HCT116 (cell line): ENCODE data around the gene HIF1A. TPM values are rescaled to one million over a fixed set of nuclear protein-coding genes. Genes with fewer than 3 reads are reported as not detected.

Source experiments
- ATAC-seq: fragments of 200-7000 bp; cut with Tn5 transposase; 2 replicates; pipeline ENCODE4 v1.9.1; 2020; ENCODE audit warnings: mild to moderate bottlenecking, moderate library complexity
- BruUV-seq: library from RNA; stranded (reverse); fragments of 400-500 nt; replicated peaks from 2 replicates; lab custom pipeline; 2021; lab: Mats Ljungman, UMichigan
- CTCF ChIA-PET: fragments of 300-600 bp; sonication (Branson Sonifier 250); formaldehyde crosslinking; loops from one replicate; lab custom pipeline; 2021; ENCODE audit warnings: antibody characterized with exemption; lab: Charles Lee
- POLR2A ChIA-PET: fragments of 300-600, 350-600 bp; sonication (Branson Sonifier 250); formaldehyde crosslinking; loops from one replicate; lab custom pipeline; 2021; ENCODE audit warnings: antibody characterized with exemption; lab: Charles Lee
- RAD21 ChIA-PET, 2 experiments: fragments of 300-600 bp; sonication (Branson Sonifier 250); formaldehyde crosslinking; loops; one replicate each; lab custom pipeline; 2023; ENCODE audit warnings: low total read pairs in 2 of 2; ENCODE audit not compliant: uncharacterized antibody in 2 of 2, unreplicated experiment in 2 of 2, low non-redundant PET in 1 of 2; lab: Charles Lee
- DNase-seq: peaks from one replicate; pipeline ENCODE4 v3.0.0-alpha.2; 2010; ENCODE audit warnings: low read depth, low spot score
- H2AFZ ChIP-seq: fragments of 200-600 bp; shearing (Covaris generic), sonication (generic); 2 replicates; pipeline ENCODE4 v1.6.1; 2017; ENCODE audit warnings: low read depth, mixed run types, mixed read lengths, antibody characterized with exemption, low read length; ENCODE audit not compliant: poor library complexity, severe bottlenecking
- H3K27ac ChIP-seq: 2 replicates; pipeline ENCODE4 v1.5.1; 2012; ENCODE audit warnings: low read depth, low read length
- H3K27me3 ChIP-seq: fragments of 200-600 bp; sonication (generic); 2 replicates; pipeline ENCODE4 v1.6.1; 2016; ENCODE audit warnings: mixed run types, low read length, mixed read lengths; ENCODE audit not compliant: insufficient read depth
- H3K36me3 ChIP-seq, 2 experiments: fragments of 200-500 bp in 1 of 2; fragments of 200-600 bp in 1 of 2; sonication (Bioruptor generic) in 1 of 2; sonication (generic) in 1 of 2; 2 replicates each; pipeline versions ENCODE4 v1.5.1 to v1.6.1; 2014 to 2016; ENCODE audit warnings: low read length in 2 of 2, inconsistent platforms in 1 of 2, mixed read lengths in 1 of 2, mixed run types in 1 of 2; ENCODE audit not compliant: insufficient read depth in 2 of 2, control insufficient read depth in 1 of 2
- H3K4me1 ChIP-seq, 2 experiments: fragments of 200-600 bp in 1 of 2; sonication (generic) in 1 of 2; 2 replicates each; pipeline versions ENCODE4 v1.5.1 to v1.6.1; 2012 to 2017; ENCODE audit warnings: low read length in 2 of 2, inconsistent platforms in 1 of 2, mild to moderate bottlenecking in 1 of 2, mixed read lengths in 1 of 2, mixed run types in 1 of 2, moderate library complexity in 1 of 2; ENCODE audit not compliant: insufficient read depth in 2 of 2, control insufficient read depth in 1 of 2
- H3K4me2 ChIP-seq: fragments of 200-600 bp; sonication (generic); 2 replicates; pipeline ENCODE4 v1.6.1; 2017; ENCODE audit warnings: mixed run types, low read length, mixed read lengths
- H3K4me3 ChIP-seq, 2 experiments: fragments of 200-600 bp in 1 of 2; sonication (generic) in 1 of 2; replicated peaks in 1 of 2; 2 replicates each; pipeline ENCODE4 v1.5.1; 2011 to 2016; ENCODE audit warnings: low read length in 2 of 2, control low read depth in 1 of 2, low read depth in 1 of 2, mild to moderate bottlenecking in 1 of 2, mixed read lengths in 1 of 2, mixed run types in 1 of 2
- H3K79me2 ChIP-seq: fragments of 200-600 bp; sonication (generic); 2 replicates; pipeline ENCODE4 v1.6.1; 2017; ENCODE audit warnings: mild to moderate bottlenecking, mixed run types, low read length, moderate library complexity, mixed read lengths; ENCODE audit not compliant: insufficient read depth
- H3K9ac ChIP-seq: fragments of 200-600 bp; sonication (generic); 2 replicates; pipeline ENCODE4 v1.6.1; 2016; ENCODE audit warnings: low read length, mixed read lengths
- H3K9me2 ChIP-seq: fragments of 200-600 bp; sonication (generic), shearing (Covaris generic); 2 replicates; pipeline ENCODE4 v1.6.1; 2017; ENCODE audit warnings: mixed run types, mild to moderate bottlenecking, moderate library complexity; ENCODE audit not compliant: insufficient read depth
- H3K9me3 ChIP-seq, 2 experiments: fragments of 200-500 bp in 1 of 2; fragments of 200-600 bp in 1 of 2; sonication (Bioruptor generic) in 1 of 2; sonication (generic) in 1 of 2; 2 replicates each; pipeline ENCODE4 v1.6.1; 2014 to 2017; ENCODE audit warnings: low read length in 2 of 2, mixed read lengths in 2 of 2, inconsistent platforms in 1 of 2, low read depth in 1 of 2, mild to moderate bottlenecking in 1 of 2, mixed run types in 1 of 2, moderate library complexity in 1 of 2; ENCODE audit not compliant: control insufficient read depth in 1 of 2, insufficient read depth in 1 of 2
- H4K20me1 ChIP-seq: fragments of 200-600 bp; sonication (generic), shearing (Covaris generic); 2 replicates; pipeline ENCODE4 v1.6.1; 2017; ENCODE audit warnings: mixed run types, mild to moderate bottlenecking, moderate library complexity; ENCODE audit not compliant: insufficient read depth
- ATF3 ChIP-seq: IDR thresholded peaks from 2 replicates; pipeline ENCODE4 v1.6.1; 2012
- ELF1 ChIP-seq: IDR thresholded peaks from 2 replicates; pipeline ENCODE4 v1.6.1; 2012; ENCODE audit warnings: low read depth, borderline replicate concordance
- EZH2 ChIP-seq: fragments of 200-600 bp; sonication (generic); IDR thresholded peaks from 2 replicates; pipeline ENCODE4 v1.6.1; 2017; ENCODE audit warnings: antibody characterized with exemption, mixed run types
- FOSL1 ChIP-seq: IDR thresholded peaks from 2 replicates; pipeline ENCODE4 v1.6.1; 2012; ENCODE audit warnings: low read depth
- RAD21 ChIP-seq: IDR thresholded peaks from 2 replicates; pipeline ENCODE4 v1.6.1; 2012; ENCODE audit warnings: low read depth, mild to moderate bottlenecking
- REST ChIP-seq: IDR thresholded peaks from 2 replicates; pipeline ENCODE4 v1.6.1; 2012; ENCODE audit warnings: low read depth
- SRF ChIP-seq: IDR thresholded peaks from 2 replicates; pipeline ENCODE4 v1.6.1; 2012; ENCODE audit warnings: low read depth
- TCF7L2 ChIP-seq: IDR thresholded peaks from 2 replicates; pipeline ENCODE4 v1.7.0; 2011; ENCODE audit warnings: borderline replicate concordance, inconsistent platforms; ENCODE audit not compliant: insufficient read depth, insufficient read length; ENCODE audit errors: extremely low read depth
- YY1 ChIP-seq: IDR thresholded peaks from 2 replicates; pipeline ENCODE4 v1.6.1; 2011; ENCODE audit warnings: low read length, low read depth, moderate library complexity, mild to moderate bottlenecking; ENCODE audit not compliant: insufficient replicate concordance; ENCODE audit errors: extremely low read depth
- ZFX ChIP-seq: fragments of 450-650 bp; IDR thresholded peaks from 2 replicates; pipeline ENCODE4 v1.6.1; 2017
- ZNF274 ChIP-seq: fragments of 200-500 bp; sonication (Bioruptor generic); IDR thresholded peaks from 2 replicates; pipeline ENCODE4 v1.6.1; 2014; ENCODE audit warnings: mild to moderate bottlenecking, low read depth, low read length, inconsistent platforms
- intact Hi-C: fragments of 100-400 bp; cut with micrococcal nuclease; formaldehyde crosslinking; loops from 2 replicates; pipeline ENCODE4 v1.10.0; 2022
- total RNA-seq: library from RNA; stranded (reverse); gene quantifications from one replicate; pipeline ENCODE4 v1.2.1, GENCODE V29; 2021; ENCODE audit not compliant: unreplicated experiment
- TF ChIP-seq, protein P1 (sequence below): IDR thresholded peaks from 2 replicates; pipeline ENCODE4 v1.6.1; 2012
- TF ChIP-seq, protein P2 (sequence below): IDR thresholded peaks from 2 replicates; pipeline ENCODE4 v1.6.1; 2011; ENCODE audit warnings: mild to moderate bottlenecking, low read length, moderate library complexity; ENCODE audit not compliant: insufficient replicate concordance; ENCODE audit errors: extremely low read depth

Gene HIF1A
- total RNA-seq, 1 experiment from 2014 or later: 113 TPM

- BruUV-seq: no TSS peak
- CTCF ChIA-PET: no interaction called here
- DNase-seq: no peak
Measured at GRCh38 chr14:61737915-61738314, 42.6 kb downstream of the HIF1A start.

GRCh38 chr14:61739133-61739532 is 43.8 kb downstream of the HIF1A start:
- Histone ChIP-seq H2AFZ (no peak overlapping the region), H3K36me3 (peaks cover 49 to 60% of the 10 kb centered on the region in 2 experiments), H3K79me2 (peaks cover 49% of the 10 kb centered on the region), H3K9ac (no peak overlapping the region), H3K27me3 (no peaks in the 10 kb centered on the region), H3K4me1 (no peaks in the 10 kb centered on the region), H3K9me2 (no peaks in the 10 kb centered on the region), H3K9me3 (no peaks in the 10 kb centered on the region), H3K4me2 (no peak overlapping the region), H3K27ac (no peak overlapping the region), H3K4me3 (no peak overlapping the region), H4K20me1 (peaks cover 7% of the 10 kb centered on the region)
- intact Hi-C loops: loop anchor here (10.0 kb wide), 1 partner anchor 96 kb away; no protein-coding TSS in a partner anchor
- POLR2A ChIA-PET: no interaction called here
- BruUV-seq: TSS peak; percentile 15
- CTCF ChIA-PET: interaction anchor here (1.7 kb wide), 1 partner anchor 99 kb away, joined by 4 read pairs; no protein-coding TSS in a partner anchor
- RAD21 ChIA-PET: no interaction called here
- DNase-seq: no peak
- no peak for ATAC-seq
- TF ChIP-seq ZNF274: no peak
- no peak for TF ChIP-seq RAD21
- TF ChIP-seq, protein P1, sequence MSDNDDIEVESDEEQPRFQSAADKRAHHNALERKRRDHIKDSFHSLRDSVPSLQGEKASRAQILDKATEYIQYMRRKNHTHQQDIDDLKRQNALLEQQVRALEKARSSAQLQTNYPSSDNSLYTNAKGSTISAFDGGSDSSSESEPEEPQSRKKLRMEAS: no peak
- no peak for TF ChIP-seq REST
- TF ChIP-seq ZFX: no peak
- TF ChIP-seq FOSL1: no peak
- TF ChIP-seq, protein P2, sequence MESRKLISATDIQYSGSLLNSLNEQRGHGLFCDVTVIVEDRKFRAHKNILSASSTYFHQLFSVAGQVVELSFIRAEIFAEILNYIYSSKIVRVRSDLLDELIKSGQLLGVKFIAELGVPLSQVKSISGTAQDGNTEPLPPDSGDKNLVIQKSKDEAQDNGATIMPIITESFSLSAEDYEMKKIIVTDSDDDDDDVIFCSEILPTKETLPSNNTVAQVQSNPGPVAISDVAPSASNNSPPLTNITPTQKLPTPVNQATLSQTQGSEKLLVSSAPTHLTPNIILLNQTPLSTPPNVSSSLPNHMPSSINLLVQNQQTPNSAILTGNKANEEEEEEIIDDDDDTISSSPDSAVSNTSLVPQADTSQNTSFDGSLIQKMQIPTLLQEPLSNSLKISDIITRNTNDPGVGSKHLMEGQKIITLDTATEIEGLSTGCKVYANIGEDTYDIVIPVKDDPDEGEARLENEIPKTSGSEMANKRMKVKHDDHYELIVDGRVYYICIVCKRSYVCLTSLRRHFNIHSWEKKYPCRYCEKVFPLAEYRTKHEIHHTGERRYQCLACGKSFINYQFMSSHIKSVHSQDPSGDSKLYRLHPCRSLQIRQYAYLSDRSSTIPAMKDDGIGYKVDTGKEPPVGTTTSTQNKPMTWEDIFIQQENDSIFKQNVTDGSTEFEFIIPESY: no peak
- TF ChIP-seq EZH2: no peak
- TF ChIP-seq ATF3: no peak

More at GRCh38 chr14:61737915-61738314, 42.6 kb downstream of the HIF1A start:
- TF ChIP-seq YY1 (no peak), TCF7L2 (no peak), ATF3 (no peak), ELF1 (no peak), SRF (no peak), ZNF274 (no peak)
- TF ChIP-seq, protein P1: no peak
- intact Hi-C loops: loop anchor here (10.0 kb wide), 1 partner anchor 97 kb away; no protein-coding TSS in a partner anchor
- Histone ChIP-seq H2AFZ (no peak overlapping the region), H3K79me2 (peaks cover 50% of the 10 kb centered on the region), H4K20me1 (peaks cover 7% of the 10 kb centered on the region), H3K9me3 (no peaks in the 10 kb centered on the region), H3K36me3 (peaks cover 56 to 60% of the 10 kb centered on the region in 2 experiments), H3K4me3 (no peak overlapping the region), H3K9ac (no peak overlapping the region), H3K27me3 (no peaks in the 10 kb centered on the region), H3K9me2 (no peaks in the 10 kb centered on the region), H3K4me2 (no peak overlapping the region), H3K27ac (no peak overlapping the region), H3K4me1 (no peaks in the 10 kb centered on the region)
- ChIA-PET POLR2A (no interaction called here), RAD21 (no interaction called here)
- no peak for ATAC-seq
